Ishikawa (cell line): Measurements from ENCODE around the gene CDYL2.

Experiments
- CEBPB ChIP-seq: IDR thresholded peaks from 2 replicates; pipeline ENCODE4 v1.6.1; 2012
- CREB1 ChIP-seq: IDR thresholded peaks from 2 replicates; pipeline ENCODE4 v1.6.1; 2012; ENCODE audit warnings: low read depth
- EGR1 ChIP-seq: IDR thresholded peaks from 2 replicates; pipeline ENCODE4 v1.6.1; 2012
- EP300 ChIP-seq: IDR thresholded peaks from 2 replicates; pipeline ENCODE4 v1.6.1; 2012; ENCODE audit warnings: borderline replicate concordance
- FOXM1 ChIP-seq: IDR thresholded peaks from 2 replicates; pipeline ENCODE4 v1.6.1; 2012; ENCODE audit warnings: low read depth, borderline replicate concordance
- NFIC ChIP-seq: IDR thresholded peaks from 2 replicates; pipeline ENCODE4 v1.6.1; 2012
- RAD21 ChIP-seq: IDR thresholded peaks from 2 replicates; pipeline ENCODE4 v1.6.1; 2012; ENCODE audit warnings: low read depth
- TAF1 ChIP-seq: IDR thresholded peaks from 2 replicates; pipeline ENCODE4 v1.6.1; 2012; ENCODE audit warnings: low read depth, mild to moderate bottlenecking
- TCF12 ChIP-seq: IDR thresholded peaks from 2 replicates; pipeline ENCODE4 v1.6.1; 2012; ENCODE audit warnings: low read depth
- TEAD4 ChIP-seq: IDR thresholded peaks from 2 replicates; pipeline ENCODE4 v1.6.1; 2012
- YY1 ChIP-seq: IDR thresholded peaks from 2 replicates; pipeline ENCODE4 v1.6.1; 2012; ENCODE audit warnings: low read depth
- TF ChIP-seq, protein P1 (sequence below): IDR thresholded peaks from 2 replicates; pipeline ENCODE4 v1.6.1; 2012; ENCODE audit warnings: low read depth, mild to moderate bottlenecking
- TF ChIP-seq, protein P2 (sequence below): IDR thresholded peaks from 2 replicates; pipeline ENCODE4 v1.6.1; 2012
- TF ChIP-seq, protein P3 (sequence below): IDR thresholded peaks from 2 replicates; pipeline ENCODE4 v1.6.1; 2012

DNA sequence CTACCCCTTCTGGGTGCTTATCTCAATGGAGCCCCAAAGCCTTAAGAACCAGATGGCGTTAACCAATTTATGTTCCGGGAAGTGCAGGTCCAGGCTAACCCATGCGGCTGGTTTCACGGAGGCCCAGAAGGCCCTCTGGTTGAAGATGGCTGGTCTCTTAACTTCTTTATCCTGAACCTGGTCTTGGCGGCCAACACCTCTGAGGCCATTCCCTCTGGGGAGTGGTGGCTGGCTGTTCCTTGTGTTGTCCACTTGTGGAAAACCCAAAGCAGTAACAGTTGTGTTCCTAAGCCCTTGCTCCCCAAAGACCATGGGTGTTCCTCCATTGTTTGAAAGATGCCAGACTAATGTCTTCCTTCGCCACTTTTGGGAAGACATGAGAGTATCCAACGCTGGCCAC lies 1.5 kb downstream of the CDYL2 start:
- TF ChIP-seq TAF1 = no peak
- no peak for TF ChIP-seq RAD21
- no peak for TF ChIP-seq EP300
- TF ChIP-seq YY1 = no peak
- no peak for TF ChIP-seq EGR1
- TF ChIP-seq, protein P1, sequence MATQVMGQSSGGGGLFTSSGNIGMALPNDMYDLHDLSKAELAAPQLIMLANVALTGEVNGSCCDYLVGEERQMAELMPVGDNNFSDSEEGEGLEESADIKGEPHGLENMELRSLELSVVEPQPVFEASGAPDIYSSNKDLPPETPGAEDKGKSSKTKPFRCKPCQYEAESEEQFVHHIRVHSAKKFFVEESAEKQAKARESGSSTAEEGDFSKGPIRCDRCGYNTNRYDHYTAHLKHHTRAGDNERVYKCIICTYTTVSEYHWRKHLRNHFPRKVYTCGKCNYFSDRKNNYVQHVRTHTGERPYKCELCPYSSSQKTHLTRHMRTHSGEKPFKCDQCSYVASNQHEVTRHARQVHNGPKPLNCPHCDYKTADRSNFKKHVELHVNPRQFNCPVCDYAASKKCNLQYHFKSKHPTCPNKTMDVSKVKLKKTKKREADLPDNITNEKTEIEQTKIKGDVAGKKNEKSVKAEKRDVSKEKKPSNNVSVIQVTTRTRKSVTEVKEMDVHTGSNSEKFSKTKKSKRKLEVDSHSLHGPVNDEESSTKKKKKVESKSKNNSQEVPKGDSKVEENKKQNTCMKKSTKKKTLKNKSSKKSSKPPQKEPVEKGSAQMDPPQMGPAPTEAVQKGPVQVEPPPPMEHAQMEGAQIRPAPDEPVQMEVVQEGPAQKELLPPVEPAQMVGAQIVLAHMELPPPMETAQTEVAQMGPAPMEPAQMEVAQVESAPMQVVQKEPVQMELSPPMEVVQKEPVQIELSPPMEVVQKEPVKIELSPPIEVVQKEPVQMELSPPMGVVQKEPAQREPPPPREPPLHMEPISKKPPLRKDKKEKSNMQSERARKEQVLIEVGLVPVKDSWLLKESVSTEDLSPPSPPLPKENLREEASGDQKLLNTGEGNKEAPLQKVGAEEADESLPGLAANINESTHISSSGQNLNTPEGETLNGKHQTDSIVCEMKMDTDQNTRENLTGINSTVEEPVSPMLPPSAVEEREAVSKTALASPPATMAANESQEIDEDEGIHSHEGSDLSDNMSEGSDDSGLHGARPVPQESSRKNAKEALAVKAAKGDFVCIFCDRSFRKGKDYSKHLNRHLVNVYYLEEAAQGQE = no peak
- TF ChIP-seq, protein P2, sequence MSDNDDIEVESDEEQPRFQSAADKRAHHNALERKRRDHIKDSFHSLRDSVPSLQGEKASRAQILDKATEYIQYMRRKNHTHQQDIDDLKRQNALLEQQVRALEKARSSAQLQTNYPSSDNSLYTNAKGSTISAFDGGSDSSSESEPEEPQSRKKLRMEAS = no peak
- TF ChIP-seq TEAD4 = no peak
- no peak for TF ChIP-seq NFIC
- TF ChIP-seq CREB1 = no peak
- TF ChIP-seq FOXM1 = no peak
- no peak for TF ChIP-seq CEBPB
- TF ChIP-seq, protein P3, sequence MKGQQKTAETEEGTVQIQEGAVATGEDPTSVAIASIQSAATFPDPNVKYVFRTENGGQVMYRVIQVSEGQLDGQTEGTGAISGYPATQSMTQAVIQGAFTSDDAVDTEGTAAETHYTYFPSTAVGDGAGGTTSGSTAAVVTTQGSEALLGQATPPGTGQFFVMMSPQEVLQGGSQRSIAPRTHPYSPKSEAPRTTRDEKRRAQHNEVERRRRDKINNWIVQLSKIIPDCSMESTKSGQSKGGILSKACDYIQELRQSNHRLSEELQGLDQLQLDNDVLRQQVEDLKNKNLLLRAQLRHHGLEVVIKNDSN = no peak
- no peak for TF ChIP-seq TCF12
